HG03097 (cell line): ENCODE results near the gene TARBP1.
"Not testable (repeated sequence)": the region's sequence is repeated elsewhere in the genome, so short reads cannot be mapped to it uniquely, and the experiment has no call there.

ENCODE experiments used
- ATAC-seq: cut with Tn5 transposase; IDR thresholded peaks from one replicate; pipeline ENCODE4 v1.9.1; 2021; ENCODE audit not compliant: unreplicated experiment, low FRiP score

Gene TARBP1

GRCh38 chr1:234401658-234402057, 77.3 kb downstream of the TARBP1 start:
- ATAC-seq, result no peak

- ATAC-seq, result no peak
Observed at GRCh38 chr1:234400773-234401172, 78.2 kb downstream of the TARBP1 start.

- not testable (repeated sequence) for ATAC-seq
Observed at GRCh38 chr1:234399515-234399914, 79.5 kb downstream of the TARBP1 start.

GRCh38 chr1:234398849-234399381, 80.1 kb downstream of the TARBP1 start:
- ATAC-seq, result no peak

- ATAC-seq, result no peak
Observed at GRCh38 chr1:234397732-234398131, 81.2 kb downstream of the TARBP1 start.

GRCh38 chr1:234396871-234397270, 82.1 kb downstream of the TARBP1 start:
- ATAC-seq, result no peak

- no peak for ATAC-seq
Observed at GRCh38 chr1:234396092-234396491, 82.9 kb downstream of the TARBP1 start.

GRCh38 chr1:234395297-234395696, 83.7 kb downstream of the TARBP1 start:
- no peak for ATAC-seq

GRCh38 chr1:234393190-234393589, 85.8 kb downstream of the TARBP1 start:
- ATAC-seq, result no peak

- ATAC-seq, result no peak
Observed at GRCh38 chr1:234388094-234388493, 90.9 kb downstream of the TARBP1 start.

GRCh38 chr1:234386122-234386521, 92.9 kb downstream of the TARBP1 start:
- no peak for ATAC-seq

GRCh38 chr1:234381699-234382555, 97.1 kb downstream of the TARBP1 start:
- no peak for ATAC-seq

GRCh38 chr1:234379591-234380109, 99.3 kb downstream of the TARBP1 start:
- ATAC-seq, result not testable (repeated sequence)

GRCh38 chr1:234375672-234376071, 103.3 kb downstream of the TARBP1 start:
- ATAC-seq, result no peak

- peak; percentile 14 for ATAC-seq
Observed at GRCh38 chr1:234373959-234374254, 105.1 kb downstream of the TARBP1 start.

- ATAC-seq, result peak; percentile 92
Observed at GRCh38 chr1:234373064-234373958, 105.7 kb downstream of the TARBP1 start, which contains the start of gene COA6. Gene COA6, plus strand, starts transcription at chr1:234373456. Its CDS starts 11 bp downstream, at chr1:234373467.

GRCh38 chr1:234372011-234372757, 106.8 kb downstream of the TARBP1 start:
- ATAC-seq, result no peak

- no peak for ATAC-seq
Observed at GRCh38 chr1:234371414-234371813, 107.6 kb downstream of the TARBP1 start.

GRCh38 chr1:234369784-234370183, 109.2 kb downstream of the TARBP1 start:
- no peak for ATAC-seq

- ATAC-seq, result no peak
Observed at GRCh38 chr1:234369033-234369430, 109.9 kb downstream of the TARBP1 start.
